GM23338 (cell line): Measurements from ENCODE around the gene RAMAC. TPM values are rescaled to one million over a fixed set of nuclear protein-coding genes. Genes with fewer than 3 reads are reported as not detected.

ENCODE experiments used
- ATAC-seq: fragments of 200-7000 bp; cut with Tn5 transposase; 3 replicates; pipeline ENCODE4 v1.9.1; 2020
- DNase-seq: peaks from one replicate; pipeline ENCODE4 v3.0.0-alpha.2; 2015; ENCODE audit warnings: low spot score
- H2AFZ ChIP-seq: fragments of 200-600 bp; sonication (generic); 2 replicates; pipeline ENCODE4 v1.8.0; 2016; ENCODE audit warnings: antibody characterized with exemption, mild to moderate bottlenecking, moderate library complexity
- H3F3A ChIP-seq: fragments of 200-600 bp; sonication (generic); replicated peaks from 2 replicates; pipeline ENCODE4 v1.8.0; 2017; ENCODE audit warnings: antibody characterized with exemption, mixed run types, low read depth
- H3K27ac ChIP-seq: fragments of 200-600 bp; sonication (generic); 2 replicates; pipeline ENCODE4 v1.6.1; 2016; ENCODE audit warnings: low read depth
- H3K27me3 ChIP-seq: fragments of 200-600 bp; sonication (generic); 2 replicates; pipeline ENCODE4 v1.8.0; 2016; ENCODE audit warnings: mild to moderate bottlenecking, mixed run types, moderate library complexity; ENCODE audit not compliant: insufficient read depth
- H3K36me3 ChIP-seq: fragments of 200-600 bp; sonication (generic); 2 replicates; pipeline ENCODE4 v1.8.0; 2016; ENCODE audit warnings: mild to moderate bottlenecking; ENCODE audit not compliant: insufficient read depth
- H3K4me1 ChIP-seq: fragments of 200-600 bp; sonication (generic); 2 replicates; pipeline ENCODE4 v1.8.0; 2016; ENCODE audit warnings: mild to moderate bottlenecking, moderate library complexity; ENCODE audit not compliant: insufficient read depth
- H3K4me2 ChIP-seq: fragments of 200-600 bp; sonication (generic); 2 replicates; pipeline ENCODE4 v1.7.1; 2017; ENCODE audit warnings: mixed run types
- H3K4me3 ChIP-seq: fragments of 200-600 bp; sonication (generic); 2 replicates; pipeline ENCODE4 v1.6.1; 2016; ENCODE audit warnings: mixed run types
- H3K79me2 ChIP-seq: fragments of 200-600 bp; sonication (generic); replicated peaks from 2 replicates; pipeline ENCODE4 v1.8.0; 2017; ENCODE audit warnings: mild to moderate bottlenecking; ENCODE audit not compliant: insufficient read depth
- H3K9me2 ChIP-seq: fragments of 200-600 bp; sonication (generic); 2 replicates; pipeline ENCODE4 v1.8.0; 2017; ENCODE audit not compliant: insufficient read depth
- H4K20me1 ChIP-seq: fragments of 200-600 bp; sonication (generic); replicated peaks from 2 replicates; pipeline ENCODE4 v1.8.0; 2017; ENCODE audit warnings: mild to moderate bottlenecking; ENCODE audit not compliant: insufficient read depth
- H3K27ac Mint-ChIP-seq: 2 replicates; pipeline ENCODE4 v1.8.0; 2020; ENCODE audit warnings: inconsistent platforms, mild to moderate bottlenecking, moderate library complexity, mixed read lengths
- H3K27me3 Mint-ChIP-seq: 3 replicates; pipeline ENCODE4 v1.8.0; 2022; ENCODE audit warnings: low read depth, mild to moderate bottlenecking, moderate library complexity, mixed read lengths, inconsistent platforms; ENCODE audit not compliant: insufficient read depth, poor library complexity
- H3K36me3 Mint-ChIP-seq: 3 replicates; pipeline ENCODE4 v1.8.0; 2021; ENCODE audit warnings: low read depth, mild to moderate bottlenecking, inconsistent platforms, moderate library complexity, mixed read lengths
- H3K4me1 Mint-ChIP-seq: 3 replicates; pipeline ENCODE4 v1.8.0; 2020; ENCODE audit warnings: mild to moderate bottlenecking, inconsistent platforms, mixed read lengths
- H3K4me3 Mint-ChIP-seq: 3 replicates; pipeline ENCODE4 v1.8.0; 2021; ENCODE audit warnings: moderate library complexity, mild to moderate bottlenecking, inconsistent platforms, mixed read lengths
- H3K9me3 Mint-ChIP-seq: 3 replicates; pipeline ENCODE4 v1.8.0; 2020; ENCODE audit warnings: moderate library complexity, mild to moderate bottlenecking, inconsistent platforms, mixed read lengths
- CREB1 ChIP-seq: fragments of 250-450 bp; sonication (Bioruptor Pico); IDR thresholded peaks from 2 replicates; pipeline ENCODE4 v1.5.0; 2020; ENCODE audit warnings: low read depth, mild to moderate bottlenecking, moderate library complexity
- CTCF ChIP-seq, 2 experiments: fragments of 200-600 bp in 1 of 2; sonication (generic) in 1 of 2; conservative IDR thresholded peaks; 2 replicates each; pipeline versions ENCODE4 v1.5.1 to v1.6.1; 2016 to 2017; ENCODE audit warnings: antibody characterized with exemption in 2 of 2, low read depth in 2 of 2, mild to moderate bottlenecking in 2 of 2, moderate library complexity in 1 of 2
- ETS1 ChIP-seq: IDR thresholded peaks from 2 replicates; pipeline ENCODE4 v1.6.1; 2016; ENCODE audit warnings: antibody characterized with exemption
- EZH2 ChIP-seq: fragments of 200-600 bp; sonication (generic); IDR thresholded peaks from one replicate; pipeline ENCODE4 v1.8.0; 2017; ENCODE audit warnings: antibody characterized with exemption, mild to moderate bottlenecking, low read depth; ENCODE audit not compliant: unreplicated experiment
- EZH2phosphoT487 ChIP-seq: fragments of 200-600 bp; sonication (generic); IDR thresholded peaks from one replicate; pipeline ENCODE4 v1.8.1; 2018; ENCODE audit warnings: antibody characterized with exemption; ENCODE audit not compliant: unreplicated experiment
- JUNB ChIP-seq: IDR thresholded peaks from one replicate; pipeline ENCODE4 v1.6.1; 2016; ENCODE audit warnings: antibody characterized with exemption; ENCODE audit not compliant: unreplicated experiment
- NANOG ChIP-seq: IDR thresholded peaks from 2 replicates; pipeline ENCODE4 v1.6.1; 2016; ENCODE audit warnings: antibody characterized with exemption, borderline replicate concordance
- POLR2AphosphoS5 ChIP-seq: IDR thresholded peaks from 2 replicates; pipeline ENCODE4 v1.6.1; 2016; ENCODE audit warnings: antibody characterized with exemption, low read depth
- REST ChIP-seq: IDR thresholded peaks from one replicate; pipeline ENCODE4 v1.6.1; 2018; ENCODE audit warnings: antibody characterized with exemption; ENCODE audit not compliant: unreplicated experiment
- STAT1 ChIP-seq: IDR thresholded peaks from one replicate; pipeline ENCODE4 v1.6.1; 2016; ENCODE audit warnings: antibody characterized with exemption; ENCODE audit not compliant: unreplicated experiment
- ZNF114 ChIP-seq: fragments of 250-450 bp; sonication (Bioruptor Pico); IDR thresholded peaks from 2 replicates; pipeline ENCODE4 v1.5.0; 2020; ENCODE audit warnings: mild to moderate bottlenecking, moderate library complexity
- ZNF331 ChIP-seq: fragments of 250-450 bp; sonication (Bioruptor Pico); IDR thresholded peaks from 2 replicates; pipeline ENCODE4 v1.5.0; 2020; ENCODE audit warnings: low read depth, mild to moderate bottlenecking, moderate library complexity
- ZNF462 ChIP-seq: fragments of 250-450 bp; sonication (Bioruptor Pico); IDR thresholded peaks from 2 replicates; pipeline ENCODE4 v1.5.0; 2020; ENCODE audit warnings: mild to moderate bottlenecking, moderate library complexity
- polyA plus RNA-seq: library from polyadenylated mRNA; unstranded; fragments of >200 nt; fragmentation: Nextera tagmentation; extraction: Ambion mirVana; gene quantifications from 2 replicates; pipeline ENCODE4 v1.2.1, GENCODE V29; 2016
- total RNA-seq: library from RNA; depleted of rRNA; stranded (reverse); fragments of >200 nt; shearing (Covaris generic); gene quantifications from 2 replicates; pipeline ENCODE4 v1.2.3, GENCODE V29; 2014

Gene RAMAC
- total and polyA plus RNA-seq, 2 experiments from 2014 or later = 27.4 to 58.6 TPM

- Histone ChIP-seq H3K4me1 (no peaks in the 10 kb centered on the region), H3K79me2 (no peaks in the 10 kb centered on the region), H3K27ac (no peak overlapping the region), H3K9me2 (no peaks in the 10 kb centered on the region), H3K27me3 (no peaks in the 10 kb centered on the region), H4K20me1 (no peaks in the 10 kb centered on the region), H3K36me3 (no peaks in the 10 kb centered on the region), H3F3A (no peaks in the 10 kb centered on the region), H3K4me2 (no peak overlapping the region), H2AFZ (no peak overlapping the region), H3K4me3 (no peak overlapping the region)
- DNase-seq (no peak), ATAC-seq (no peak)
- Mint-ChIP-seq H3K9me3 (no peaks in the 10 kb centered on the region), H3K27me3 (peaks cover 3% of the 10 kb centered on the region), H3K4me1 (no peaks in the 10 kb centered on the region), H3K27ac (no peak overlapping the region), H3K36me3 (no peaks in the 10 kb centered on the region), H3K4me3 (no peak overlapping the region)
- TF ChIP-seq STAT1 (no peak), CTCF (conservative IDR thresholded peaks at IDR 0.05; ENCODE audit: low read depth in 2 of 2) (no peak), EZH2 (no peak), ZNF331 (CRISPR knock-in tag) (no peak), POLR2AphosphoS5 (no peak), JUNB (no peak), ZNF462 (CRISPR knock-in tag) (no peak), ETS1 (no peak), ZNF114 (no peak), REST (no peak), CREB1 (no peak), NANOG (no peak), EZH2phosphoT487 (no peak)
These were observed 15.3 kb upstream of the RAMAC start for GRCh38 chr15:82970696-82971095.
